ENCODE measurements around the gene PIK3CA. TPM values are rescaled to one million over a fixed set of nuclear protein-coding genes. Genes with fewer than 3 reads are reported as not detected.
"Not testable (repeated sequence)": the region's sequence is repeated elsewhere in the genome, so short reads cannot be mapped to it uniquely, and the experiment has no call there.

The PIK3CA gene
- total and polyA plus RNA-seq, 2 experiments from 2014 or later: 5.1 to 13.4 TPM

- not testable (repeated sequence) for H3K27ac Mint-ChIP-seq; H4K20me1 ChIP-seq (replicated peaks; ENCODE audit: insufficient read depth); H3K27me3 ChIP-seq (ENCODE audit: insufficient read depth); DNase-seq (ENCODE audit: low spot score); H3K79me2 ChIP-seq (replicated peaks; ENCODE audit: insufficient read depth); H3K9me3 Mint-ChIP-seq; H3F3A ChIP-seq (replicated peaks; ENCODE audit: low read depth); H2AFZ ChIP-seq; H3K36me3 ChIP-seq (ENCODE audit: insufficient read depth); ATAC-seq; H3K4me3 ChIP-seq; H3K4me3 Mint-ChIP-seq; H3K4me1 Mint-ChIP-seq; H3K27me3 Mint-ChIP-seq (ENCODE audit: insufficient read depth, low read depth, poor library complexity); H3K9me2 ChIP-seq (ENCODE audit: insufficient read depth); H3K36me3 Mint-ChIP-seq (ENCODE audit: low read depth)
- H3K4me2 ChIP-seq: peak overlapping the region; percentile 61
- H3K27ac ChIP-seq (ENCODE audit: low read depth): 0 out of 2 replicates have a peak overlapping the region, but pooled peaks have one; percentile 36
- H3K4me1 ChIP-seq (ENCODE audit: insufficient read depth): peaks cover 17% of the 10 kb centered on the region
Measured at GRCh38 chr3:179240299-179240698, 92.1 kb downstream of the PIK3CA start.

DNA sequence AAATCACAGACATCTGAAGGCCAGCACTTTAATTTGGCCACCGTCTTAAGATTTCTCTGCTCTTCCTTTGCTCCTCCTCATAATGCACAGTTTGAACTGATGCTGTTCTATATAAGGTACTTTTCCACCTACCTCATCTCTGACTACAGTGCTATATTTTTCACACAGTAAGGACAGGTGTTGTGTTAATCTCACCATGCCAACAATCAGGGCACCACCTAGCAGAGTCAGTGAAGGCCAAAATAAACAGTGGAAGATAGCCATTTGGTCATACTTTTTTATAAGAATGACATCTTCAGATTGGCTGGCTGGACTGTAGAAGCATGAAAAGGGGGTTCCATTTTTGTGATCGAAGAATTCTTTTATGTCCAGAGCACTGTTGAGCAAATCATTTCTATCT is 94.7 kb downstream of the PIK3CA start:
- H3K4me1 Mint-ChIP-seq; ATAC-seq; H3K9me2 ChIP-seq (ENCODE audit: insufficient read depth); H3K4me3 ChIP-seq; H3K36me3 ChIP-seq (ENCODE audit: insufficient read depth); H3K4me3 Mint-ChIP-seq; H4K20me1 ChIP-seq (replicated peaks; ENCODE audit: insufficient read depth); DNase-seq (ENCODE audit: low spot score); H3K27ac ChIP-seq (ENCODE audit: low read depth); H3K79me2 ChIP-seq (replicated peaks; ENCODE audit: insufficient read depth); H3K4me2 ChIP-seq; H3K27ac Mint-ChIP-seq; H3F3A ChIP-seq (replicated peaks; ENCODE audit: low read depth); H2AFZ ChIP-seq; H3K27me3 Mint-ChIP-seq (ENCODE audit: insufficient read depth, low read depth, poor library complexity); H3K27me3 ChIP-seq (ENCODE audit: insufficient read depth); H3K36me3 Mint-ChIP-seq (ENCODE audit: low read depth); H3K9me3 Mint-ChIP-seq: not testable (repeated sequence)
- peaks cover 16% of the 10 kb centered on the region for H3K4me1 ChIP-seq (ENCODE audit: insufficient read depth)

DNA sequence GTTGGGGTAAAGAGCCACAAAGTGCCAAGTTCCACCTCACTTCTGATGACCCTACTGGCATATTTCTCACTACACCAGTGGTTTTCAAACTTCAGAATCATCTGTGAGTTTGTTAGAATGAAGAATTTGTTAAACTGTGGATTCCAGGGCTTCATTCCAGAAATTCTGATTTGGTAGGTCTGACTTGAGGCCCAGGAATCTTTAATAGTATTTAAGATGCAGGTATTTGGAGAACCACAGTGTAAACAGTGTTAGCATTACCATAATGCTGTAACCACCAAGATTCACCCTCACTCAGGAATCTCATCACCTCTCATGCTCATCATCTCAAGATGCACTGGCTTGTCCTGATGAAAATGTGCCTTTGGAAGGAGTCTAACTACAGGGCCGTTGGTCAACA is 96.7 kb downstream of the PIK3CA start:
- Histone ChIP-seq H4K20me1 (replicated peaks; ENCODE audit: insufficient read depth) (no peaks in the 10 kb centered on the region), H3K4me3 (no peak overlapping the region), H3K4me1 (ENCODE audit: insufficient read depth) (peaks cover 12% of the 10 kb centered on the region), H3K27ac (ENCODE audit: low read depth) (no peak overlapping the region), H3K79me2 (replicated peaks; ENCODE audit: insufficient read depth) (no peaks in the 10 kb centered on the region), H3K36me3 (ENCODE audit: insufficient read depth) (no peaks in the 10 kb centered on the region), H3K9me2 (ENCODE audit: insufficient read depth) (no peaks in the 10 kb centered on the region), H3K27me3 (ENCODE audit: insufficient read depth) (no peaks in the 10 kb centered on the region), H2AFZ (no peak overlapping the region), H3F3A (replicated peaks; ENCODE audit: low read depth) (no peaks in the 10 kb centered on the region), H3K4me2 (no peak overlapping the region)
- DNase-seq (ENCODE audit: low spot score) (peak; percentile 32), ATAC-seq (no peak; the same call in 2 of the 3 replicates)
- Mint-ChIP-seq H3K27ac (no peak overlapping the region), H3K4me3 (no peak overlapping the region), H3K4me1 (peaks cover 6% of the 10 kb centered on the region), H3K36me3 (ENCODE audit: low read depth) (peaks cover 4% of the 10 kb centered on the region; the same call in 1 of the 3 replicates), H3K27me3 (ENCODE audit: insufficient read depth, low read depth, poor library complexity) (no peaks in the 10 kb centered on the region), H3K9me3 (no peaks in the 10 kb centered on the region)
- TF ChIP-seq ETS1 (IDR thresholded peaks at IDR 0.05) (no peak), ZNF331 (CRISPR knock-in tag; IDR thresholded peaks at IDR 0.05; ENCODE audit: low read depth) (no peak), STAT1 (IDR thresholded peaks at IDR 0.05; ENCODE audit: unreplicated experiment) (no peak), CTCF (conservative IDR thresholded peaks at IDR 0.05; ENCODE audit: low read depth in 2 of 2) (no peak), ZNF114 (CRISPR knock-in tag; IDR thresholded peaks at IDR 0.05) (no peak), EZH2 (IDR thresholded peaks at IDR 0.05; ENCODE audit: low read depth, unreplicated experiment) (no peak), NANOG (IDR thresholded peaks at IDR 0.05; ENCODE audit: borderline replicate concordance) (no peak), JUNB (IDR thresholded peaks at IDR 0.05; ENCODE audit: unreplicated experiment) (no peak)
- TF ChIP-seq, protein P1, sequence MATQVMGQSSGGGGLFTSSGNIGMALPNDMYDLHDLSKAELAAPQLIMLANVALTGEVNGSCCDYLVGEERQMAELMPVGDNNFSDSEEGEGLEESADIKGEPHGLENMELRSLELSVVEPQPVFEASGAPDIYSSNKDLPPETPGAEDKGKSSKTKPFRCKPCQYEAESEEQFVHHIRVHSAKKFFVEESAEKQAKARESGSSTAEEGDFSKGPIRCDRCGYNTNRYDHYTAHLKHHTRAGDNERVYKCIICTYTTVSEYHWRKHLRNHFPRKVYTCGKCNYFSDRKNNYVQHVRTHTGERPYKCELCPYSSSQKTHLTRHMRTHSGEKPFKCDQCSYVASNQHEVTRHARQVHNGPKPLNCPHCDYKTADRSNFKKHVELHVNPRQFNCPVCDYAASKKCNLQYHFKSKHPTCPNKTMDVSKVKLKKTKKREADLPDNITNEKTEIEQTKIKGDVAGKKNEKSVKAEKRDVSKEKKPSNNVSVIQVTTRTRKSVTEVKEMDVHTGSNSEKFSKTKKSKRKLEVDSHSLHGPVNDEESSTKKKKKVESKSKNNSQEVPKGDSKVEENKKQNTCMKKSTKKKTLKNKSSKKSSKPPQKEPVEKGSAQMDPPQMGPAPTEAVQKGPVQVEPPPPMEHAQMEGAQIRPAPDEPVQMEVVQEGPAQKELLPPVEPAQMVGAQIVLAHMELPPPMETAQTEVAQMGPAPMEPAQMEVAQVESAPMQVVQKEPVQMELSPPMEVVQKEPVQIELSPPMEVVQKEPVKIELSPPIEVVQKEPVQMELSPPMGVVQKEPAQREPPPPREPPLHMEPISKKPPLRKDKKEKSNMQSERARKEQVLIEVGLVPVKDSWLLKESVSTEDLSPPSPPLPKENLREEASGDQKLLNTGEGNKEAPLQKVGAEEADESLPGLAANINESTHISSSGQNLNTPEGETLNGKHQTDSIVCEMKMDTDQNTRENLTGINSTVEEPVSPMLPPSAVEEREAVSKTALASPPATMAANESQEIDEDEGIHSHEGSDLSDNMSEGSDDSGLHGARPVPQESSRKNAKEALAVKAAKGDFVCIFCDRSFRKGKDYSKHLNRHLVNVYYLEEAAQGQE (IDR thresholded peaks at IDR 0.05; ENCODE audit: unreplicated experiment): no peak
